Neuronal stem cell (in vitro differentiated cells): ENCODE results near the gene ADK.
"Not testable (repeated sequence)": the region's sequence is repeated elsewhere in the genome, so short reads cannot be mapped to it uniquely, and the experiment has no call there.

Experiments used
- DNase-seq: peaks from one replicate; pipeline ENCODE4 v3.0.0-alpha.2; 2013; ENCODE audit warnings: low spot score
- H2AFZ ChIP-seq: one replicate; pipeline ENCODE4 v1.6.1; 2013; ENCODE audit warnings: mild to moderate bottlenecking, low read length, inconsistent platforms
- H2AK5ac ChIP-seq: 2 replicates; pipeline ENCODE4 v1.6.1; 2013; ENCODE audit warnings: low read depth, mild to moderate bottlenecking, inconsistent platforms, low read length, moderate library complexity, mixed read lengths
- H2BK120ac ChIP-seq: 2 replicates; pipeline ENCODE4 v1.6.1; 2013; ENCODE audit warnings: low read depth, mild to moderate bottlenecking, inconsistent platforms, low read length, moderate library complexity, mixed read lengths
- H2BK12ac ChIP-seq: one replicate; pipeline ENCODE4 v1.6.1; 2013; ENCODE audit warnings: low read length, inconsistent platforms
- H2BK15ac ChIP-seq: 2 replicates; pipeline ENCODE4 v1.6.1; 2013; ENCODE audit warnings: mild to moderate bottlenecking, low read length, inconsistent platforms, mixed read lengths
- H2BK5ac ChIP-seq: one replicate; pipeline ENCODE4 v1.6.1; 2013; ENCODE audit warnings: inconsistent platforms, mild to moderate bottlenecking, low read length, moderate library complexity
- H3K14ac ChIP-seq: one replicate; pipeline ENCODE4 v1.6.1; 2013; ENCODE audit warnings: low read length, inconsistent platforms
- H3K18ac ChIP-seq: 2 replicates; pipeline ENCODE4 v1.6.1; 2013; ENCODE audit warnings: low read length, inconsistent platforms
- H3K23ac ChIP-seq: 2 replicates; pipeline ENCODE4 v1.6.1; 2013; ENCODE audit warnings: low read depth, mild to moderate bottlenecking, mixed read lengths, low read length, inconsistent platforms; ENCODE audit not compliant: poor library complexity
- H3K27ac ChIP-seq: replicated peaks from 3 replicates; pipeline ENCODE4 v1.5.1; 2013; ENCODE audit warnings: low read length, inconsistent platforms
- H3K27me3 ChIP-seq, 3 experiments: 2 replicates each; pipeline ENCODE4 v1.6.1; 2013; ENCODE audit warnings: low read length in 3 of 3, mild to moderate bottlenecking in 2 of 3, inconsistent platforms in 1 of 3, low read depth in 1 of 3, mixed read lengths in 1 of 3, moderate library complexity in 1 of 3; ENCODE audit not compliant: control insufficient read depth in 3 of 3, insufficient read depth in 3 of 3
- H3K36me3 ChIP-seq, 2 donors: replicated peaks in 1 of 2; 2 replicates each; pipeline ENCODE4 v1.6.1; 2013; ENCODE audit warnings: low read length in 2 of 2; ENCODE audit not compliant: control insufficient read depth in 2 of 2, insufficient read depth in 2 of 2
- H3K4ac ChIP-seq: 2 replicates; pipeline ENCODE4 v1.6.1; 2013; ENCODE audit warnings: inconsistent platforms, mild to moderate bottlenecking, low read length, moderate library complexity
- H3K4me1 ChIP-seq, 2 donors: 1 replicate in 1 of 2; 2 replicates in 1 of 2; pipeline ENCODE4 v1.6.1; 2013; ENCODE audit warnings: low read length in 2 of 2, low read depth in 1 of 2; ENCODE audit not compliant: control insufficient read depth in 2 of 2, insufficient read depth in 1 of 2
- H3K4me2 ChIP-seq: one replicate; pipeline ENCODE4 v1.6.1; 2013; ENCODE audit warnings: mild to moderate bottlenecking, low read length, inconsistent platforms; ENCODE audit not compliant: insufficient read depth, poor library complexity, severe bottlenecking
- H3K4me3 ChIP-seq, 2 donors: 2 replicates each; pipeline ENCODE4 v1.5.1; 2013; ENCODE audit warnings: low read length in 2 of 2, mild to moderate bottlenecking in 2 of 2, inconsistent platforms in 1 of 2, moderate library complexity in 1 of 2
- H3K79me1 ChIP-seq: one replicate; pipeline ENCODE4 v1.6.1; 2013; ENCODE audit warnings: low read depth, mild to moderate bottlenecking, inconsistent platforms, low read length, moderate library complexity
- H3K9ac ChIP-seq: one replicate; pipeline ENCODE4 v1.6.1; 2013; ENCODE audit warnings: mild to moderate bottlenecking, low read depth, low read length, inconsistent platforms; ENCODE audit not compliant: poor library complexity
- H3K9me3 ChIP-seq, 2 donors: replicated peaks in 1 of 2; 2 replicates each; pipeline versions ENCODE3 to v1.6.1; 2013; ENCODE audit warnings: low read length in 2 of 2, mild to moderate bottlenecking in 2 of 2, inconsistent platforms in 1 of 2, low read depth in 1 of 2, mixed read lengths in 1 of 2, moderate library complexity in 1 of 2; ENCODE audit not compliant: control insufficient read depth in 2 of 2, insufficient read depth in 1 of 2
- H4K8ac ChIP-seq: one replicate; pipeline ENCODE4 v1.6.1; 2013; ENCODE audit warnings: low read depth, mild to moderate bottlenecking, inconsistent platforms, low read length, moderate library complexity
- H4K91ac ChIP-seq: one replicate; pipeline ENCODE4 v1.6.1; 2013; ENCODE audit warnings: low read length, low read depth, mild to moderate bottlenecking, inconsistent platforms; ENCODE audit not compliant: poor library complexity
- WGBS, 2 donors: extraction: QIAGEN DNeasy Blood & Tissue Kit; methylation state at CpG; one replicate each; pipeline ENCODE4 v1.1.7; 2013; ENCODE audit warnings: missing lambda C conversion rate in 2 of 2, mixed read lengths in 1 of 2; ENCODE audit not compliant: insufficient read length in 2 of 2, insufficient replicate concordance in 1 of 2; ENCODE audit errors: extremely low coverage in 2 of 2; 5-methylcytosine and 5-hydroxymethylcytosine counted together

ADK gene

DNA sequence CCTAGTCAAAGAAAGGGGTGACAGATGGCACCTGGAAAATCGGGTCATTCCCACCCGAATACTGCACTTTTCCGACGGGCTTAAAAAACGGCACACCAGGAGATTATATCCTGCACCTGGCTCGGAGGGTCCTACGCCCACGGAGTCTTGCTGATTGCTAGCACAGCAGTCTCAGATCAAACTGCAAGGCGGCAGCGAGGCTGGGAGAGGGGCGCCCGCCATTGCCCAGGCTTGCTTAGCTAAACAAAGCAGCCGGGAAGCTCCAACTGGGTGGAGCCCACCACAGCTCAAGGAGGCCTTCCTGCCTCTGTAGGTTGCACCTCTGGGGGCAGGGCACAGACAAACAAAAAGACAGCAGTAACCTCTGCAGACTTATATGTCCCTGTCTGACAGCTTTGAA, 66.1 kb downstream of the ADK start:
- not testable (repeated sequence) for H3K36me3 ChIP-seq, H3K4me3 ChIP-seq
- no CpG with 5 or more reads among the region's 13 CpGs for WGBS, 2 donors

DNA sequence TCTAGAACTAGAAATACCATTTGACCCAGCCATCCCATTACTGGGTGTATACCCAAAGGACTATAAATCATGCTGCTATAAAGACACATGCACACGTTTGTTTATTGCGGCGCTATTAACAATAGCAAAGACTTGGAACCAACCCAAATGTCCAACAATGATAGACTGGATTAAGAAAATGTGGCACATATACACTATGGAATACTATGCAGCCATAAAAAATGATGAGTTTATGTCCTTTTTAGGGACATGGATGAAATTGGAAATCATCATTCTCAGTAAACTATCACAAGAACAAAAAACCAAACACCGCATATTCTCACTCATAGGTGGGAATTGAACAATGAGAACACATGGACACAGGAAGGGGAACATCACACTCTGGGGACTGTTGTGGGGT, 71.4 kb downstream of the ADK start:
- H3K4me3 ChIP-seq, H3K27me3 ChIP-seq, H3K9ac ChIP-seq, H2BK15ac ChIP-seq, H3K79me1 ChIP-seq, H3K23ac ChIP-seq, H2AK5ac ChIP-seq, H4K91ac ChIP-seq, H3K14ac ChIP-seq, H3K4me1 ChIP-seq, H3K9me3 ChIP-seq, H4K8ac ChIP-seq, H3K4ac ChIP-seq, H2AFZ ChIP-seq, H2BK120ac ChIP-seq, H3K18ac ChIP-seq, DNase-seq, H3K36me3 ChIP-seq, H3K27ac ChIP-seq, H3K4me2 ChIP-seq, H2BK5ac ChIP-seq, H2BK12ac ChIP-seq: not testable (repeated sequence)
- WGBS, 2 donors: no CpG with 5 or more reads among the region's 4 CpGs

More for the DNA sequence above, 66.1 kb downstream of the ADK start:
- not testable (repeated sequence) for H3K14ac ChIP-seq, H4K8ac ChIP-seq, H3K9ac ChIP-seq, H3K79me1 ChIP-seq, H3K18ac ChIP-seq, H3K27me3 ChIP-seq, H3K27ac ChIP-seq, H4K91ac ChIP-seq, H2BK12ac ChIP-seq, H2AK5ac ChIP-seq, H3K23ac ChIP-seq, H3K4ac ChIP-seq, H2BK5ac ChIP-seq, DNase-seq, H3K4me2 ChIP-seq, H2BK15ac ChIP-seq, H2AFZ ChIP-seq, H2BK120ac ChIP-seq, H3K4me1 ChIP-seq
- peaks cover 0 to 10% of the 10 kb centered on the region in 2 donors for H3K9me3 ChIP-seq

DNA sequence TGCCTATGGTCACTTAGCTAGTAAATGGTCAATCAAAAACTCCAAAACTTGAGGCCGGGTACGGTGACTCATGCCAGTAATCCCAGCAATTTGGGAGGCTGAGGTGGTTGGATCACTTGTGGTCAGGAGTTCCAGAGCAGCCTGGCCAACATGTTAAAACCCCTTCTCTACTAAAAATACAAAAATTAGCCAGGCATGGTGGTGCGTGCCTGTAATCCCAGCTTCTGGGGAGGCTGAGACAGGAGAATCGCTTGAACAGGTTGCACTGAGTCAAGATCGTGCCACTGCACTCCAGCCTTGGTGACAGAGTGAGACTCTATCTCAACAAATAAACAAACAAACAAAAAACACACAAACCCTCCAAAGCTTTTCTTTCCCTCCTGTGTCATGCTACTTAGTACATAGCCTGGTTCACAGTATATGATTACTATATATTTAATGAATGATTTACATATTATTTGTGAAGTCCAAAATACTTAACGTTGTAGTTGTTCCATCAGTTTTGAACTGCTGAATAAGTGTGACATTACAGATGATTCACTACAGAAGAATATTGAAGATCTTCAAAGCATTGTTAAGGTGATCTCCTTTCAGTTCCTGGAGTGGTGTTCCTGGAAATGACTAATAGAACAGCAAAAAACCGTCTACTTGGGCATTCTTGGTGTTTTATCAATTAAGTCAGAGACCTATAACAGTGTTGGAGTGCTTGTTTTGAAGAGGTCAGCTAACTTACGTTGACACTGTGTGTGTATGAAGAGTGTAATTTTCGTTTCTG, 72.9 kb downstream of the ADK start:
- Histone ChIP-seq H4K91ac (no peak overlapping the region), H3K4ac (no peak overlapping the region), H3K4me1 (no peaks in the 10 kb centered on the region), H2BK5ac (no peak overlapping the region), H3K36me3 (no peaks in the 10 kb centered on the region), H3K14ac (no peak overlapping the region), H2BK15ac (no peak overlapping the region), H3K4me3 (no peak overlapping the region), H3K27ac (no peak overlapping the region), H2BK120ac (no peak overlapping the region), H3K18ac (no peak overlapping the region), H3K9ac (no peak overlapping the region), H2AFZ (no peak overlapping the region), H2AK5ac (no peak overlapping the region), H3K23ac (no peak overlapping the region), H3K79me1 (no peaks in the 10 kb centered on the region), H3K4me2 (no peak overlapping the region), H3K9me3 (no peaks in the 10 kb centered on the region), H2BK12ac (no peak overlapping the region), H4K8ac (no peak overlapping the region), H3K27me3 (no peaks in the 10 kb centered on the region)
- no peak for DNase-seq
- no CpG with 5 or more reads among the region's 9 CpGs for WGBS, 2 donors

DNA sequence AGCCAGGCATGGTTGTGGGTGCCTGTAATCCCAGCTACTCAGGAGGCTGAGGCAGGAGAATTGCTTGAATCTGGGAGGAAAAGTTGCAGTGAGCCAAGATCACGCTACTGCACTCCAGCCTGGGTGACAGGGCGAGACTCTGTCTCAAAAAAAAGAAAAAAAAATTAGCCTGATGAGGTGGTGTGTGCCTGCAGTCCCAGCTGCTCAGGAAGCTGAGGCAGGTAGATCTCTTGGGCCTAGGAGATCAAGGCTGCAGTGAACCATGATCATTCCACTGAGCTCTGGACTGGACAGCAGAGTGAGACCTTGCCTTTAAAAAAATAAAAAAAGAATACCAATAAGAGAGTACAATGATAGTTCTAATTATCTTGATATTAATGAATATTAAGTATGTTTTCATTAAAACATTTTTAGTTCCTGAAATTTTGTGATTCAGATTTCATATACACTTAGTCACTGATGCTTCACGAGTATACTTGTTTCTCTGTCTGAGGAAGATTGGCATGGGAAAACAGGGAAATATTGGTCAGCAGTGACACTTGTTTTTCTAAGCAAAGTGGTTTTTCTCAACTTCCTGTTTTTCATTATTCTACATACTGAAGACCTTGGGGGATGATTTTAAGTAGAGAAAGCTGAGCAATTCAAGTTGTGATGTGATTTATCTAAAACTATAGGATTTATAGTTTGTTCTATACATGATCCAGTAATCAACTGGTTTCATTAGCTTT, 76.8 kb downstream of the ADK start:
- Histone ChIP-seq H3K4me2 (no peak overlapping the region), H4K8ac (no peak overlapping the region), H2BK12ac (no peak overlapping the region), H3K18ac (no peak overlapping the region), H3K9me3 (no peaks in the 10 kb centered on the region), H3K4me3 (no peak overlapping the region), H3K27ac (no peak overlapping the region), H4K91ac (no peak overlapping the region), H2BK5ac (no peak overlapping the region), H3K79me1 (no peaks in the 10 kb centered on the region), H2AFZ (no peak overlapping the region), H2BK15ac (no peak overlapping the region), H3K27me3 (no peaks in the 10 kb centered on the region), H2AK5ac (no peak overlapping the region), H3K36me3 (no peaks in the 10 kb centered on the region), H2BK120ac (no peak overlapping the region), H3K4me1 (no peaks in the 10 kb centered on the region), H3K9ac (no peak overlapping the region), H3K23ac (no peak overlapping the region), H3K4ac (no peak overlapping the region), H3K14ac (no peak overlapping the region)
- no peak for DNase-seq
- WGBS, 2 donors: no CpG with 5 or more reads among the region's 3 CpGs
